Measurements from ENCODE around the gene UGT1A6.
"Not testable (repeated sequence)": the region's sequence is repeated elsewhere in the genome, so short reads cannot be mapped to it uniquely, and the experiment has no call there.

UGT1A6 gene

DNA sequence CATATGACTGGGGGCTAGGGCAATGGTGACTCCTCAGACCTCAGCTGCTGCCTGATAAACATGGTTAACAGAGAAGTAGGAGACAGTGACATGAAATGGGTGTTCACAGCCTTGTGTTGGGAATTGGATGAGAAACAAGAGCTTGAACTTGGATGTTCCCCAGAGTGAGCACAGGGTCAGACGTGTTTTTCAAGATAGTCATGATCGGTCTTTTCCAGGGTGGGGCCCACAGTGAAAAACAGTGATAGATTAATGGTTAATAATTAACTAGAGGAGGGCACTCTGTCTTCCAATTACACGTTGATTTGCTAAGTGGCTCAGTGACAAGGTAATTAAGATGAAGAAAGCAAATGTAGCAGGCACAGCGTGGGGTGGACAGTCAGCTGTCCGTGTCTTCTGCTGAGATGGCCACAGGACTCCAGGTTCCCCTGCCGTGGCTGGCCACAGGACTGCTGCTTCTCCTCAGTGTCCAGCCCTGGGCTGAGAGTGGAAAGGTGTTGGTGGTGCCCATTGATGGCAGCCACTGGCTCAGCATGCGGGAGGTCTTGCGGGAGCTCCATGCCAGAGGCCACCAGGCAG lies 36.1 kb downstream of the UGT1A6 start, which contains the start of gene UGT1A3:
TSS of gene UGT1A3 (plus strand) at position 320 of the 579 bp plus-strand sequence. CDS start at position 405, 85 bp downstream.
- peak; percentile 36 for DNase-seq (ENCODE audit: low spot score)

DNA sequence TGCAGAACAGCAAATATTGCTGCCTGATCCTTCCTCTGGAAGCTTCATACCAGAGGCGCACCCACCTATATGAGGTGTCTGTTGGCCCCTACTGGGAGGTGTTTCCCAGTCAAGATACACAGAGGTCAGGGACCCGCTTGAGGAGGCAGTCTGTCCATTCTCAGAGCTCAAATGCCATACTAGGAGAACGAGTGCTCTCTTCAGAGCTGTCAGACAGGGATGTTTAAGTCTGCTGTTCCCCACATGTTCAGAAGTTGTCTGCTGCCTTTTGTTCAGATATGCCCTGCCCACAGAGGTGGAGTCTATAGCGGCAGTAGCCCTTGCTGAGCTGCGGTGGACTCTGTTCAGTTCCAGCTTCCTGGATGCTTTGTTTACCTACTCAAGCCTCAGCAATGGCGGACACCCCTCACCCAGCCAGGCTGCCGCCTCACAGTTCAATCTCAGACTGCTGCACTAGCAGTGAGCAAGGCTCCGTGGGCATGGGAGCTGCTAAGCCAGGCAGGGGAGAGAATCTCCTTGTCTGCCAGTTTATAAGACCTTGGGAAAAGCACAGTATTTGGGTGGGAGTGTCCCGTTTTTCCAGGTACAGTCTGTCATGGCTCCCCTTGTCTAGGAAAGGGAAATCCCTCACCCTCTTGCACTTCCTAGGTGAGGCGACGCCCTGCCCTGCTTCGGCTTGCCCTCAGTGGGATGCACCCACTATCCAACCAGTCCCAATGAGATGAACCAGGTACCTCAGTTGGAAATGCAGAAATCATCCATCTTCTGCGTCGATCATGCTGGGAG lies 44.4 kb downstream of the UGT1A6 start:
- not testable (repeated sequence) for DNase-seq (ENCODE audit: low spot score)

DNA sequence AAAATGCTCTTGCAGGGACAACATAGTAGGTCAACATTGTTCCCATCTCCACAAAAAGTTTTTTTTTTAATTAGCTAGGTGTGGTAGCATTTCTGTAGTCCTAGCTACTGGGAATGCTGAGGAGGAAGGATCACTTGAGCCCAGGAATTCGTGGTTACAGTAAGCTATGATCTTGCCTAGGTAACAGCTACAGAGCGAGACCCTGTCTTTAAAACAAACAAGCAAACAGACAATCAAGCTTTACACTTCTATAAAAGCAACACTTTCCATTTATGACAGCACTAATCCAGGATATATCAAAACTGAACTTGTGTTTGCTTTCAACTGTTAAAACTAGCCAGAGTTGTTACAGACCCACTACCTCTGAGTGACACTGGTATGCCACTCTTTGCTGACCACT lies 48.2 kb downstream of the UGT1A6 start:
- DNase-seq (ENCODE audit: low spot score): no peak

DNA sequence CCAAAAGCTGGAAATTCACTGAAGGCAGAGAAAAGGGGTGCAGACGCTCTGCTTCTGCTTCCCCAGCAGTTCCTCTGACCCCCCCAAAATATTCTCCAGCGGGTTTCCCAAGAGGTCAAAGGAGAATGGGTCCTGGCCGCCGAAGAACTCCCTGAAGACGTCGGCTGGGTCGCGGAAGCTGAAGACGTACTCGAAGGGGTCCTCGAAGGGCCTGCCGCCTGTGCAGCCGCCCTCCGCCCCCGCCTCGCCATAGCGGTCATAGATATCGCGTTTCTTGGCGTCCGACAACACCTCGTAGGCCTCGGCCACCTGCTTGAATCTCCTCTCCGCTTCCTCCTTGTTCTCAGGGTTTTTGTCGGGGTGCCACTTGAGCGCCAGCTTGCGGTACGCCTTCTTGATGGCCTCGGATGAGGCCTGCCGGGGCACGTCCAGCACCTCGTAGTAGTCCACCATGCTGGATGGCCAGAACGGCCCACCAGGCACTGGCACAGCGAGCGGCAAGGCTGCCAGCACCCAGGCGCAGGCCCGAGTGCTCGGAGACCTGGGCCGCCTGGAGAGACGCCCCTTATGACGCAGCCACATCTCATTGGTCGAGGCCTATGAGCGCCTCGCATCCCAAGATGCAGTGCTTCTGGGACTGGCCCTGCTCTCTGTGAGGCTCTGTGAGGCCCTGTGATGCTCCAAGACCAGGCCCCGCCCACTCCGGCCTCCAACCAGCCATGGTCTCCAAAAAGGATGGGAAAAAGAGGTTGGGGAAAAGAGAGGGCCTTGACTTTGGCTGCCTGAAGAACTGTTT lies 51.0 kb downstream of the UGT1A6 start:
- DNase-seq (ENCODE audit: low spot score): no peak

DNA sequence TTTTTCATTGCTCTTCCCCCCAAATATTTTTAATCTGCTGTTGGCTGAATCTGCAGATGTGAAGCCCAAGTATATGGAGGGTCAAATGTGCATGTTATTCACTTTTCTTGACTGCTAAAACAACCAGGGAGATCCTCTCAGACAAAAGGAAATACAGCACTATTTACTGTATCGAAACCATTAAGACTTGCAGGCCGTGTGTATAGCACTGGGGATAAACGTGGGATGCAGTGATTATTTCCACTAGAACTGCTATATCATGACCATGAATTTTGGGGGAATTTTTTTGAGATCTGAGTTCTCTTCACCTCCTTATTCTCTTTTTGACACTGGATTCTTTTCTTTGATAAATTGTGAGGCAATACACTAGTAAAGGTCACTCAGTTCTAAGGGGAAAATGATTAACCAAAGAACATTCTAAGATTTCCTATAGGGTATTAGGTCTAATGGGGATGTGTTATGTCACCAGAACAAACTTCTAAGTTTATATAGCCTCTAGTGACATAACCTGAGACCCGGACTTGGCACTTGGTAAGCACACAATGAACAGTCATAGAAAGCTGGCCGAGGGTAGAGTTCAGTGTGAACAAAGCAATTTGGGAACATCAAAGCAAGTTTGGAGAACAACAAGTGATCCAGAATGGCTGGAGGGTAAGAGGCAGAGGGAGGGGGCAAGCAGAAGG lies 52.5 kb downstream of the UGT1A6 start:
- no peak for DNase-seq (ENCODE audit: low spot score)

DNA sequence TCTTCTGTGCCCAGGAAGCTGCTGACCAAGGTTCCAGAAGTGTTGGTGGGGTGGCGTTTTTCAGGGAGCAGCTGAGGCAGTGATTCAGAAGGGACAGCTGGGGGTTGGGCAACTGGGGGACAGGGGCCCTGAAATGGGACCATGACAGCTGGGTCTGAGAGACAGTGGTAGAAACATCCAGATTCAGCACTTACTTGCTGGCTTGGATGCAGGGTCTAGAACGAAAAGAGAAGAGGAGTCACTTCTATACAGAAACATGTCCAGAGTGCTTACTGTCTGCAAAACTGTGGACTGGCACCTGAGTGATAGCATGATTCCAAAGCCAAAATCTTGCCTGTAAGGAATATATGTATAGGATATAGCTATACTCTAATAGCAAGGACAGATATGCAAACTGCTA lies 53.1 kb downstream of the UGT1A6 start:
- DNase-seq (ENCODE audit: low spot score): not testable (repeated sequence)

DNA sequence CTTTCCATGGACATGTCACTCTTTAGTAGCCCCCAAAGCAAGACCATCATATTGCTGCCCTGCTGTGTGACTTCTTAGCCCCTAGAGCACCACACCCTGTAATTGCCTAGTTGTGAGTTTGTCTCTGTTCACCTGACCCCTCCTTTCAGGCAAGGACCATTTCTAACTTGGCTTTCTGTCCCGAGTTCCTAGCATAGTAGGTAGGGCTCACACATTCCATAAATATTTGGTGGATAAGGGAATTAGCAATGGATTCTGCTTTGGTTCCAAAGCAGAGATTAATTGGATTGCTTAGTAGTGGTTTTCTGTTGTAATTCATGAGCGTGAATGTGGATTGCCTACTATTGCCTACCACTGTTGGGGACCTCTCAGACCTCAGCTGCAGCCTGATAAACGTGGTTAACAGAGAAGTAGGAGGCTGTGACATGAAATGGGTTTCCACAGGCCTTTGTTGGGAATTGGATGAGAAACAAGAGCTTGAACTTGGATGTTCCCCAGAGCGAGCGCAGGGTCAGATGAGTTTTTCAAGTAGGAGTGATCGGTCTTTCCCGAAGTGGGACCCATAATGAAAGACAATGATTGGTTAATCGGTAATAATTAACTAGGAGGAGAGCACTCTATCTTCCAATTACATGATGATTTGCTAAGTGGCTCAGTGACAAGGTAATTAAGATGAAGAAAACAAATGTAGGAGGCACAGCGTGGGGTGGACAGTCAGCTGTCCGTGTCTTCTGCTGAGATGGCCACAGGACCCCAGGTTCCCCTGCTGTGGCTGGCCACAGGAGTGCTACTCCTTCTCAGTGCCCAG lies 54.0 kb downstream of the UGT1A6 start:
- DNase-seq (ENCODE audit: low spot score): no peak

DNA sequence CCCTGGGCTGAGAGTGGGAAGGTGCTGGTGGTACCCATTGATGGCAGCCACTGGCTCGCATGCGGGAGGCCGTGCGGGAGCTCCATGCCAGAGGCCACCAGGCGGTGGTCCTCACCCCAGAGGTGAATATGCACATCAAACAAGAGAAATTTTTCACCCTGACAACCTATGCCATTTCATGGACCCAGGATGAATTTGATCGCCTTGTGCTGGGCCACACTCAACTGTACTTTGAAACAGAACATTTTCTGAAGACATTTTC lies 54.5 kb downstream of the UGT1A6 start:
- DNase-seq (ENCODE audit: low spot score): no peak

DNA sequence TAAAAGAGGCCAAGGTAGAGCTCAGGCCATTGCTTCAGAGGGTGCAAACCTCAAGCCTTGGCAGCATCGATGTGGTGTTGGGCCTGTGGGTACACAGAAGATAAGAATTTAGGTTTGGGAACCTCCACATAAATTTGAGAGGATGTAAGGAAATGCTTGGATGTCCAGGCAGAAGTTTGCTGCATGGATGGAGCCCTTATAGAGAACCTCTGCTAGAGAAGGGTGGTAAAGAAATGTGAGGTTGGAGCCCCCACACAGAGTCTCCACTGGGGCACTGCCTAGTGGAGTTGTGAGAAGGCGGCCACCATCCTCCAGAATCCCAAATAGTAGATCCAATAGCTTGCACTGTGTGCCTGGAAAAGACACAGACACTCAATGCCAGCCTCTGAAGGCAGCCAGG lies 58.0 kb downstream of the UGT1A6 start:
- not testable (repeated sequence) for DNase-seq (ENCODE audit: low spot score)

DNA sequence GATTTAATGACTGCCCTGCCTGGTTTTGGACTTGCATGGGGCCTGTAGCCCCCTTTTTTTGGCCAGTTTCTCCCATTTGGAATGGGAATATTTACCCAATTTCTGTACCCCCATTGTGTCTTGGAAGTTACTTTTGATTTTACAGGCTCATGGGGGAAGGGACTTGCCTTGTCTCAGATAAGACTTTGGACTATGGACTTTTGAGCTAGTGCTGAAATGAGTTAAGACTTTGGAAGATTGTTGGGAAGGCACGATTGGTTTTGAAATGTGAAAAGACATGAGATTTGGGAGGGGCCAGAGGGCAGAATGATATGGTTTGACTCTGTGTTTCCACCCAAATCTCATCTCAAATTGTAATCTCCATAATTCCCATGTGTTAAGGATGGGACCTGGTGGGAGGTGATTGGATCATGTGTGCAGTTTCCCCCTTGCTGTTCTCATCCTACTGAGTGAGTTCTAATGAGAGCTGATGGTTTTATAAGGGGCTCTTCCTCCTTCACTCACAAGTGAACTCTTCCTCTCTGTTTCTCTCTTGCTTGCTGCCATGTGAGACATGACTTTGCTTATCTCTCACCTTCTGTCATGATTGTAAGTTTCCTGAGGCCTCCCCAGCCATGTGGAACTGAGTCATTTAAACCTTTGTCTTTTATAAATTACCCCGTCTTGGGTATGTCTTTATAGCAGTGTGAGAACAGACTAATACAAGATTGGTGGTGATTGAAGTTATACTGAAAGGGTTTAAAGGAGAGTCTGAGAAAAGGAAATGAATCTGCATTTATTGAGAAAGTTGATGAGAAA lies 58.7 kb downstream of the UGT1A6 start:
- not testable (repeated sequence) for DNase-seq (ENCODE audit: low spot score)

DNA sequence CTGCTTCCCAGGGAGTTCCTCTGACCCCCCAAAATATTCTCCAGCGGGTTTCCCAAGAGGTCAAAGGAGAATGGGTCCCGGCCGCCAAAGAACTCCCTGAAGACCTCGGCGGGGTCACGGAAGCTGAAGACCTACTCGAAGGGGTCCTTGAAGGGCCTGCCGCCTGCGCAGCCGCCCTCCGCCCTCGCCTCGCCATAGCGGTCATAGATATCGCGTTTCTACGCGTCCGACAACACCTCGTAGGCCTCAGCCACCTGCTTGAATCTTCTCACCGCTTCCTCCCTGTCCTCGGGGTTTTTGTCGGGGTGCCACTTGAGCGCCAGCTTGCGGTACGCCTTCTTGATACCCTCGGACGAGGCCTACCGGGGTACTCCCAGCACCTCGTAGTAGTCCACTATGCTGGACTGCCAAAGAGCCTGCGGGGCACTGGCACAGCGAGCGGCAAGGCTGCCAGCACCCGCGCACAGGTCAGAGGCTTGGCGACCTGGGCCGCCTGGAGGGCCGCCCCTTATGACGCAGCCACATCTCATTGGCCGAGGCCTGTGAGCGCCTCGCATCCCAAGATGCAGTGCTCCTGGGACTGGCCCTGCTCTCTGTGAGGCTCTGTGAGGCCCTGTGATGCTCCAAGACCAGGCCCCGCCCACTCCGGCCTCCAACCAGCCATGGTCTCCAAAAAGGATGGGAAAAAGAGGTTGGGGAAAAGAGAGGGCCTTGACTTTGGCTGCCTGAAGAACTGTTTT lies 62.4 kb downstream of the UGT1A6 start:
- no peak for DNase-seq (ENCODE audit: low spot score)

DNA sequence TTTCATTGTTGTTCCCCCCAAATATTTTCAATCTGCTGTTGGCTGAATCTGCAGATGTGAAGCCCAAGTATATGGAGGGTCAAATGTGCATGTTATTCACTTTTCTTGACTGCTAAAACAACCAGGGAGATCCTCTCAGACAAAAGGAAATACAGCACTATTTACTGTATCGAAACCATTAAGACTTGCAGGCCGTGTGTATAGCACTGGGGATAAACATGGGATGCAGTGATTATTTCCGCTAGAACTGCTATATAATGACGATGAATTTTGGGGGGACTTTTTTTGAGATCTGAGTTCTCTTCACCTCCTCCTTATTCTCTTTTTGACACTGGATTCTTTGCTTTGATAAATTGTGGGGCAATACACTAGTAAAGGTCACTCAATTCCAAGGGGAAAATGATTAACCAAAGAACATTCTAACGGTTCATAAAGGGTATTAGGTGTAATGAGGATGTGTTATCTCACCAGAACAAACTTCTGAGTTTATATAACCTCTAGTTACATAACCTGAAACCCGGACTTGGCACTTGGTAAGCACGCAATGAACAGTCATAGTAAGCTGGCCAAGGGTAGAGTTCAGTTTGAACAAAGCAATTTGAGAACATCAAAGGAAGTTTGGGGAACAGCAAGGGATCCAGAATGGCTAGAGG lies 63.9 kb downstream of the UGT1A6 start:
- peak; percentile 41 for DNase-seq (ENCODE audit: low spot score)

DNA sequence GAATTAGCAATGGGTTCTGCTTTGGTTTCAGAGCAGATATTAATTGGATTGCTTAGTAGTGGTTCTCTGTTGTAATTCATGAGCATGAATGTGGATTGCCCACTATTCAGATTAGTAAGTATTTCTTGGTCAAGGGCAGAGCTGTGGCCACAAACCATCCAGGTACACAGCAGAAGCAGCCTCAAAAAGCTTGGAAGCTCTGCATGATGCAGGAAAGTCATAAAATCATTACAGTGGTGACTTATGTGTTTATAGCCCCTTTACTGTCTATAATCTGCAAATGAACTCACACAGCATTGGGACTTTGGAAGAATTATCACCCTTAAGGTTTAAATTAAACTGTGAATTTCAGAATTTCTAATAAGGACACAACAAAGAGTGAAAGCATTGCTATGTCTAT lies 65.5 kb downstream of the UGT1A6 start:
- DNase-seq (ENCODE audit: low spot score): no peak

DNA sequence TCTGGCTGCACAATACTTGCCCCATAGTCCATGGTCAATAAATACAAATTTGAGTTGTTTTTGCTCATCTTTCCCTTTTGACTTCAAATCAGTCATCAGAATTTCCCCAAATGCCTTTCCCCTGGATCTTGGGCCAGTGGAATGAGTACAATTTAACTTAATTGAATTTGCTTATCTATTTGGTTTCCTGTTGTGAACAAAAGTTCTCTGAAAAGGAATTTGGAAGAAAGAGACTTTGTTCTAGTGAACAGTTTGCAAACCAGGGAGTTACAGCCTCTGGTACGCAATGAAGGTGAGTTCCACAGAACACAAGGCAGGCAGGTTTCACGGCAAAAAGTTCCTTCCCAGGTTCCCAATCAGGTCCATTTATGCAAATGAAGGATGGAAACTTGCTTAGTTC lies 66.2 kb downstream of the UGT1A6 start:
- no peak for DNase-seq (ENCODE audit: low spot score)

DNA sequence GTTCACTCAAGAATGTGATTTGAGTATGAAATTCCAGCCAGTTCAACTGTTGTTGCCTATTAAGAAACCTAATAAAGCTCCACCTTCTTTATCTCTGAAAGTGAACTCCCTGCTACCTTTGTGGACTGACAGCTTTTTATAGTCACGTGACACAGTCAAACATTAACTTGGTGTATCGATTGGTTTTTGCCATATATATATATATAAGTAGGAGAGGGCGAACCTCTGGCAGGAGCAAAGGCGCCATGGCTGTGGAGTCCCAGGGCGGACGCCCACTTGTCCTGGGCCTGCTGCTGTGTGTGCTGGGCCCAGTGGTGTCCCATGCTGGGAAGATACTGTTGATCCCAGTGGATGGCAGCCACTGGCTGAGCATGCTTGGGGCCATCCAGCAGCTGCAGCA lies 67.4 kb downstream of the UGT1A6 start, which contains the start of gene UGT1A1:
TSS of gene UGT1A1 (plus strand) at position 228 of the 400 bp plus-strand sequence. CDS start at position 246, 18 bp downstream.
- DNase-seq (ENCODE audit: low spot score): no peak

DNA sequence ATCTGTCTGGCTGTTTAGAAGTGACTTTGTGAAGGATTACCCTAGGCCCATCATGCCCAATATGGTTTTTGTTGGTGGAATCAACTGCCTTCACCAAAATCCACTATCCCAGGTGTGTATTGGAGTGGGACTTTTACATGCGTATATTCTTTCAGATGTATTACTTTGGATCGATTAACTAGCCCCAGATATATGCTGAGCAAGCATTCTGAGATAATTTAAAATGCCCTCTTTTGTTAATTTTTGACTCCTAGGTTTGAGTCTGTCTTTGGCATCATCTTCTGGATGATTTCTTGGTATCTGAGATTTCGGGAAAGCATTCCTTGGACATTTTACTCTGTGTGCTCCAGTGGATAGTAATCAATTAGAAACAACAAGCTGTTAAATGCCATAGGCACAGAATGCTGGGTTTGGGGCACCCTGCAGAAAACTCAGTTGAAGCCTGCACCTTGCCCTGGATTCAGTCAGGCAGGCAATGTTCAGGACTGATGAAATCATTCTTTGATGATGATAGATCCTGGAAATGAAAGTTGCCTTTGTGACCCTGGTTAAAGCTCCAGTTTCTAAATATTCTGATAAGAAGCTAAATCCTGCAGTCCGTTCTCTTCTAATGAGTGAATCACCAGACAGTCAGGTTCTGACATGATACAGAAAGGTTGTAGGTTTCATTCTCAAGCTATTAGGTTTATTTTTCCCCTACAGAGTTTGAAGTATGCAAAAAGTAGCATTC lies 68.5 kb downstream of the UGT1A6 start:
- DNase-seq (ENCODE audit: low spot score): no peak

DNA sequence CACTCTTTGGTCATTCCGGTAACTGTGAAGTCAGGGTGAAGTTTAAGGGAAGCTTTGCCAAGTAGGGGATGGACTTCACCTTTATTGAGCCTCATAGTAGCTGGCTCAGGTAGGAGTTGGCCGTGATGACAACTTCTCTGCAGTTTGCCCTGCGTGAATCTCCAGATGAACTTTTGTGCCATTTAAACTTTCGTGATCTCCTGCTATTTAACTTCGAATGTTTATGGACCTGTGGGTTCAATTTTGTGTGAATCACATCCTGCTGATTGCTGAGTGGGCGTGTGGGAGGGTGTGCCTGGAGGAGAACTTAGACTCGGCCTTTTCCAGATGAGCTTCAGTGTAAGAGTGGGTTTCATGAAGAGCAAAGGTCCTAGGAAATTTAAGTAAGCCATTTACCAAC lies 71.6 kb downstream of the UGT1A6 start:
- peak; percentile 79 for DNase-seq (ENCODE audit: low spot score)

DNA sequence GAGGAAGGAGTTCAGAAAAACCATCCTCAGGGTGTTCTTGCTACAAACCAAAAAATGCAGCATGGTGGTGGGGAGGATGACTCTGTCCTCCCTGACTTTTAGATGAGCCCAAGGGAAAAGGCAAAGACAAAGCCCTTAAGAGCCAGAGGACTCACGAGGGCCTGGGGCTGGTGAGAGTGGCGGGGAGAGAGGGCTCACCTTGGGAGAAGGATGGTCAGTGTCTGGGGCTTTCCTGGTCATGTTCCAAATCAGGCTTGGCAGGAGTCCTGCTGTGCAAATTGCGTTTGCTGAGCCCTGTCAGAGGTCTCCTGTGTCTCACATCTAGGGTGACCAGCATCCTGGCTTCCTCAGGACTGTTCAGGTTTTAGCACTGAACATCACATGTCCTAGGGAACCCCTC lies 72.1 kb downstream of the UGT1A6 start:
- no peak for DNase-seq (ENCODE audit: low spot score)

DNA sequence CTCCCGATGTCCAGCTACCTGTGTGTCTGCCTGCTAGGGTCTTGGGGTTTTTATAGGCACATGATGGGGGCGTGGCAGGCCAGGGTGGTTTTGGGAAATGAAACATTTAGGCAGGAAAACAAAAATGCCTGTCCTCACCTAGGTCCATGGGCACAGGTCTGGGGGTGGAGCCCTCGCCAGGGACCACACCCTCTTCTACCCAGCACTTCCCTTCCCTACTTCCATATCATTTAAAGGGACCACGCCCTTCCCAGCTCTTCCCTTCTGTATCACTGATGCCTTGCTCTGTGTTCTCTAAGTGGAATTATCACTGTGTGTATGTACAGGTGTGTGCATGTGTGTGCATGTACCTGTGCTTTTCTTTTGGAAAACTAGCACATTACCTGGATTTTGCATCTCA lies 73.7 kb downstream of the UGT1A6 start:
- DNase-seq (ENCODE audit: low spot score): peak; percentile 78

Measured in SW480 (cell line).